NCI-H510A treated with DMSO at 0.1 percent for 48 hours (cell line): ENCODE measurements around the gene CASP14.
"Not testable (repeated sequence)": the region's sequence is repeated elsewhere in the genome, so short reads cannot be mapped to it uniquely, and the experiment has no call there.

Experiments used
- DNase-seq: peaks from one replicate; lab custom pipeline; 2025; lab: John Stamatoyannopoulos, UW

Gene CASP14, protein sequence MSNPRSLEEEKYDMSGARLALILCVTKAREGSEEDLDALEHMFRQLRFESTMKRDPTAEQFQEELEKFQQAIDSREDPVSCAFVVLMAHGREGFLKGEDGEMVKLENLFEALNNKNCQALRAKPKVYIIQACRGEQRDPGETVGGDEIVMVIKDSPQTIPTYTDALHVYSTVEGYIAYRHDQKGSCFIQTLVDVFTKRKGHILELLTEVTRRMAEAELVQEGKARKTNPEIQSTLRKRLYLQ

DNA sequence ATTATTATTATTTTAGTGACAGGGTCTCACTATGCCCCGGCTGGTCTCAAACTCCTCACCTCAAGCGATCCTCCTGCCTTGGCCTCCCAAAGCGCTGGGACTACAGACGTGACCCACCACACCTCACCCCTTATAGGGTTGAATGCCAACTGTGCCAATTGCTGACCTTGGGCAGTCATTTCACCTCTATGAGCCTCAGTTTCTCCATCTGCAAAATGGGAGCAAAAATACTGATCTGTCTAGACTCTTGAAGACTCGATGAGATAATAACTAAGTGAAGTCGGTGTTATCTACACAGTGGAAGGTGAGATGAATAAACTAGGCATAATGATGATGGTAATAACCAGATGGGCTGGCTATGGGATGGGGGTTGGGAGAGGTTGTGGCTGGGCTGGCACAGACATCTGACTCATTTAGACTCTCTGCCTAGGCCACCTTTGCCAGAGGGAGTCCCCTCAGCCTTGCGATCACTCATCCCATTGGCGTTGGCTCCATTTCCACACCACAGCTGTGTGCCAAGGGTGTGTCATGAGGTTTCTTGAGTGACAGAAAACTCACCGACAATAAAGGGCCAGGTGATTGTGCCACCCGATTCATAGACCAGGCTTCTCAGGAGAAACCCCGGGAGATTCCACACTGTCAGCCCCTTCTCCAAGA lies at the start of gene CASP14:
CASP14 (plus strand) TSS at position 596 of the 657 bp plus-strand sequence. CDS start 2,772 bp downstream, outside the sequence.
- no peak for DNase-seq

DNA sequence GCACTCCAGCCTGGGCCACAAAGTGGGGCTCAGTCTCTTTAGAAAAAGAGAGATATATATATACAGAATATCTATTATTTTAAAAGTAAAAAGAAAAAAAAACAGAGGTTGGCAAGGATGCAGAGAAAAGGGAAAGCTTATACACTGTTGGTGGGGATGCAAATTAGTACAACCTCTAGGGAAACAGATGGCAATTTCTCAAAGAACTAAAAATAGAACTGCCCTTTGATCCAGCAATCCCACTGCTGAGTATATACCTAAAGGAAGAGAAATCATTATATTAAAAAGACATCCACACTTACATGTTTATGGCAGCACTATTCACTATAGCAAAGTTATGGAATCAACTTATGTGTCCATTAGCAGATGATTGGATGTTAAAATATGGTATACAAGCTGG lies 41.0 kb upstream of the CASP14 start:
- DNase-seq, result no peak

DNA sequence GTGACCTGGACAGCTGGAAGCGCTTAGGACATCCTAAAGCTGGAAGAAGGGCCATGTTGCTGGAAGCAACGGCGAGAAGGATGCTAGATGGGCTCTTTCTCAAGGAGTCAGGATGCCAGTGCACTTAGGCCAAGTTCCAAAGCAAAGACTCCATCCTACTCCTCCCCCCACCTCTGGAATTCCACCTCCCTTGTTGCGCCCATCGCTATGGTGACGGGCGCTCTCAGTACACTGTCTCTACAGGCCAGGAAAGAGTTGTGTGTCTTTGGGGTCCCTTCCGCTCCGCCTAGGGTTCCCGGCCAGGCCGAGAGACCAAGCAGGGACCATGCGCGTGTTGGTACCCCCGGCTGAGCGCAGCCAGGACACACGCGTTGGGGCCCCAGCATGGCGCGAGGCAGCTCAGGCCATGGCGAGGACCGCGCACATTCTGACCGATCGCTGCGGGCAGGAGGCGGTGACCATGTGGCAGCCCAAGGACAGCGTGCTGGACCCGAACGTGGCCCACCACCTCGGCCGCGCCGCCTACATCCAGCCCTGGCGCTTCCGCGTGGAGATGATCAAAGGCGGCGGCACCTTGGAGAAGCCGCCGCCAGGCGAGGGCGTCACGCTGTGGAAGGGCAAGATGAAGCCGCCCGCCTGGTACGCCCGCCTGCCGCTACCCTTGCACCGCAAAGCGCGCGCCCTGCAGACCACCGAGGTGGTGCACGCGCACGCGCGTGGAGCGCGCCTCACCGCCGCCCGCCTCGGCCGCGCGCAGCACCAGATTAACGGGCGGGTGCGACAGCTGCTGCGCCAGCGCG lies 38.6 kb upstream of the CASP14 start:
- DNase-seq, result no peak

DNA sequence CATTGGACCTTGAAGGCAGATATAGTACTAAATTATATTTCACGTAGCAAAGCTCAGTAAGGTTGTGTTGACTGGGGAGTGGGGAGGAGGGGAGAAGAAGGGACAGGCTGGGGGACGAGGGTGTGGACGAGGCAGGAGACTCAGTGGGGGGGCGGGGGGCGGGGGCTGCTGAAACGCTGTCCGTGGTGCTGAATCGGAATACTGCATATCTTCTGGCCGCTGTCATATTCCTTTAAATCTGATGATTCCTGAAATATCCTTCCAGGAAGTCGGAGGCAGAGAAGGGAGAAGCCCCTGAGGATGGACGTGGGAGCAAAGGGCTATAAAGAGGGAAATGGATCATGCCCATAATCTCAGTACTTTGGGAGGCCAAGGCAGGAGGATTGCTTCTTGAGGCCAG lies 34.7 kb upstream of the CASP14 start:
- no peak for DNase-seq

DNA sequence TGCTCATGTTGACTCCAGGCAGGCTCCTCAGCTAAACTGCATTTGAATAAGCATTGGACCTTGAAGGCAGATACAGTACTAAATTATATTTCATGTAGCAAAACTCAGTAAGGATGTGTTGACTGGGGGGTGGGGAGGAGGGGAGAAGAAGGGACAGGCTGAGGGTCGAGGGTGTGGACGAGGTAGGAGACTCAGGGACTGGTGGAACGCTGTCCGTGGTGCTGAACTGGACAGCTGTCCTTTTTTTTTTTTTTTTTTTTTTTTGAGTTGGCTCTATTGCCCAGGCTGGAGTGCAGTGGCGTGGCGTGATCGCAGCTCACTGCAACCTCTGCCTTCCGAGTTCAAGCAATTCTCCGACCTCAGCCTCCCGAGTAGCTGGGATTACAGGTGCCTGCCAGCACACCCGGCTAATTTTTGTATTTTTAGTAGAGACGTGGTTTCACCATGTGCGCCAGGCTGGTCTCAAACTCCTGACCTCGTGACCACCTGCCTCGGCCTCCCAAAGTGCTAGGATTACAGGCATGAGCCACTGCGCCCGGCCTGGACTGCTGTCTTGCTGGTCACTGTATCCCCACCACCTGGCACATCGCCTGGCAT lies 33.2 kb upstream of the CASP14 start:
- DNase-seq, result no peak

DNA sequence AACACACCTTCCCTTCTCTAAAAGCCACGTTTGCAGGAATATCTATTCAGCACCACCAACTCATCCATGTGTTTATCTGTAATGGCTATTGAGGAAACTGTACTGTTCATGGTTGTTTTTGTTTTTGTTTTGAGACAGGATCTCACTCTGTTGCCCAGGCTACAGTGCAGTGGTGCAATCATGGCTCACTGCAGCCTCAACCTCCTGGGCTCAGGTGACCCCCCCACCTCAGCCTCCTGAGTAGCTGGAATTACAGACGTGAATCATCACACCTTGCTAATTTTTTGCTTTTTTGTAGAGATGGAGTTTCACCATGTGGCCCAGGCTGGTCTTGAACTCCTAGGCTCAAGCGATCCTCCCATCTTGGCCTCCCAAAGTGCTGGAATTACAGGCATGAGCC lies 30.4 kb upstream of the CASP14 start:
- not testable (repeated sequence) for DNase-seq

DNA sequence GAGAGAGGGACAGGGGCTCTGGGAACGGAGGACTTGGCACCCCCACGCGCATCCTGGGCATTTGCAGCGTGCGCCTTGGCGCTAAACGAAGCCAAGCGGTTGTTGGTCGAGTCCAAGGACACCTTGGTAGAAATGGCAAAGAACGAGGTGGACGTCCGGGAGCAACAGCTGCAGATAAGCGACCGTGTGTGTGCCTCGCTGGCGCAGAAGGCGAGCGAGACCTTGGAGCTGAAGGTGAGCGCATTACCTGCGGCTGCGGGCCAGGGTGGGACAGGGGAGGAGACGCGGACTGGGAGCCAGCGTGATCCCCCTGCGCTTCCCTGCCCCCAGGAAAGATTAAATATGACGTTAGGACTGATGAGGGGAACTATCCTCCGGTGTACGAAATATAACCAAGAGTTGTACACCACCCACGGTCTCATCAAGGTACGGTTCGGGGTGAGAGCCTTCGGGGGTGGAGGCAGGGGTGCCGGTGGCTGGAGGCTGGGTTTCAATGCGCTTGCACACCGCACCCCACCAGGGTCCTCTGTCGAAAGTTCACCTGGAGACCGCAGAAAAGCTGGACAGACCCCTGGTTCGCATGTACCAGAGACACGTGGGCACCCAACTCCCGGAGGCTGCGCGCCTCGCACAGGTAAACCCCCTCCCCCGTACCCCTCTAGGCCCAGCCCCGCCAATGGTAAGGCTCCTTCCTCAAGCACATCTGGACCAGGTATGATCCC lies 27.8 kb upstream of the CASP14 start:
- DNase-seq, result no peak

DNA sequence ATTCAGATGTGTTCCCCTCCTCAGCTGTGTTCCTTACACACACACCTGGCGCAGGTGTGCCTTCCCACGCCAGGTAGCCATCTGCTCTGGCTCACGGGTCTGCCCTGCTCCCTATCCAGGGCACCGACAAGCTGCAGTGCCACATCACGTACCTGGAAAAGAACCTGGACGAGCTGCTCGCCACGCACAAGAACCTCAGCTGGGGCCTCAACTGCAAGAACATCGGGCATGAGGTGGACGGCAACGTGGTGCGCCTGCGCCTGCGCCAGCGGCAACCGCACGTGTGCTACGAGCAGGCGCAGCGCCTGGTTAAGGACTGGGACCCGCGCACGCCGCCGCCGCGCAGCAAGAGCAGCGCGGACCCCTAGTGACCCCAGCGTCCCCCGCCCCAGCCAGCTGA lies 26.5 kb upstream of the CASP14 start:
- no peak for DNase-seq

DNA sequence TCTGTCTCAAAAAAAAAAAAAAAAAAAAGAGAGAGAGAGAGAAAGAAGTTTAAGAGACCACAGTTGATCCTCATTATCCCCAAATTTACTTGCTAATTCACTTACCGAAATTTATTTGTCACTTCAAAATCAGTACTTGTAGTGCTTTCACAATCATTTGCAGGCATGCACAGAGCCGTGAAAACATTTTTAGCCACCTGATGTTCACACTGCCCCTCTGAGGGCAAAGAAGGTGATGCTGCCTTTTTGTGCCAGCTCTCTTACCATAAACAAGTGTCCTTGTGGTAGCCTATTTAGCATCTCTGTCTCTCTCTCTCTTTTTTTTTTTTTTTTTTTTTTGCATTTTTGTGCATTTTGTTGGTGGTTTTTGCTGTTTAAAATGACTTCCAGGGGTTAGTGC lies 24.1 kb upstream of the CASP14 start:
- no peak for DNase-seq

DNA sequence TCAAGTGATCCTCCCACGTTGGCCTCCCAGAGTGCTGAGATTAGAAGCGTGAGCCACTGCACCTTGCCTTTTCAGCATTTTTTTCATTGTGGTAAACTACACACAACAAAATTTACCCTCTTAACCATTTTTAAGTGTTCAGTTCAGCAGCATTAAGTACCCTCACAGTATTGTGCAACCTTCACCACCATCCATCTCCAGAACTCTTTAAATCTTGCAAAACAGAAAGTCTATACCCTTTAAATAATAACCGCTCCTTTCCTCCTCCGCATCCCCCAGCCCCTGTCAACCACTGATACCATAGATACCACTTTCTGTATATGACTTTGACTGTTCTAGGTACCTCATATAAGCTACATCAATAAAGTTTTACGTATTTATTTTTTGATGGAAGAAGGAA lies 20.8 kb upstream of the CASP14 start:
- no peak for DNase-seq

DNA sequence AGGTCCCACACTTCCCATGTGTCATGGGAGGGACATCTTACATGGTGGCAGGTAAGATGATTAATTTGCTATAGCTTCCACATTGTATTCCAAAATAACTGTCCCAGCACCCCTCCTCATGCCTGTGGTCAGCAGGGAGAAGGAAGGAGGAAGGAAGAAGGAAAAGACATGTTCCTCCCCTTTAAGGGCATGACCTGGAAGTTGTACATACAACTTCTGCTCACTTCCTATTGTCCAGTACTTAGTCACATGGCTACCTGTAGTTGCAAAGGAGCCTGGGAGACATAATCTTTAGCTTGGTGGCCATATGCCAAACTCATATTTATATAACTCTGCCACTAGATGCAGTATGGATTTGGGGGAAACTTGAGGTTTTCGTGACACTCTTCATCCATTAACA lies 17.6 kb upstream of the CASP14 start:
- DNase-seq, result no peak

DNA sequence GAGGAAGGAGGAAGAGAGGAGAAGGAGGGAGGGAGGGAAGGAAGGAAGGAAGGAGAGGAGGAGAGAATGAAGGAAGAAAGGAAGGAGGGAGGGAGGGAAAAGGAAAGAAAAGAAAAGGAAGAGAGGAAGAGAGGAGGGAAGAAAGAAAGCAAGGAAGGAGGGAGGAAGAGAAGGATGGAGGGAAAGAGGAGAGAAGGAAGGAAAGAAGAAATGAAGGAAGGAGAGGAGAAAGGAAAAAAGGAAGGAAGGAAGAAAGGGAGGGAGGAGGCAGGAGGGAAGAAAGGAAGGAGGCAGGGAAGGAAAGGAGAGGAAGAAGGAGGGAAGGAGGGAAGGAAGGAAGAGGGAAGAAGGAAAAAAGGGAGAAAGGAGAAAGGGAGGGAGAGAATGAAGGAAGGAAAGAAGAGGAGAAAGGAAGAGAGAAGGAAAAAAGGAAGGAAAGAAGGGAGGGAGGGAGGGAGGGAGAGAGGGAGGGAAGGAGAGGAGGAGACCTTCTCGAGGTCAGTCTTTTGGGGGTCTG lies 13.4 kb upstream of the CASP14 start:
- DNase-seq, result no peak

DNA sequence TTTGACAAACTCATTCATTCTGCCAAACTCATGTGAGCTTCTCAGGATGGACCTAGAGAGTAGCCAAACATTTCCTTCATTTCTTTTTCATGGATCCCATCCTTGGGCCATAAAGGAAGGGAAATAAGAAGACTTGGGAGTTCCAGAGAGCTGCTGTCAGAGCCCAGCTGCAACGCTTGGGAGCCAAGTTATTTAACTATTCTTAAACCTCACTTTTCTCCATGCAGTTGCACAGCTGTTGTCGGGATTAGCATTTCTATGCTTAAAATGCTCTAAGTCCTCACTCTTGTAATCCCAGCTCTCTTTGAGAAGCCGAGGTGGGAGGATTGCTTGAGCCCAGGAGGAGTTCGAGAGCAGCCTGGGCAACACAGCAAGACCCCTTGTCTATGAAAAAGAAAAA lies 11.7 kb upstream of the CASP14 start:
- no peak for DNase-seq

DNA sequence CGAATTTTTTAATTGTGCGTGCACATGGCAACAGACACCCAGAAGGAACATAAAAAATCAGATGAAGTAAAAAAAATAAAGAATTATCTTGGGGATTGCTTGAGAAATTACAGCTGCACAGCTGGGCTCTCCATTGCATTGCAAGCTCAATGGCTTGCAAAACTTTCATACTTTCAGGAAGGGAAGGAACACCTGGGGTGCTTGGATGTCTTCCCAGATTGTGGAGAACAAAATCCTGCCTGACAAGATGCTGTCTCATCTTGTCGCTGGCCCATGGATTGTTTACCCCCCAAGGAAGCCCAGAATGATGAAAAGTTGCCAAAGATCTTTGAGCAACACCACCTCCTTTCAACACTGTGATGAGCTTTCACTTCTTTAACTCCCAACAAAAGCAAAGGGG lies 11.0 kb upstream of the CASP14 start:
- DNase-seq, result no peak

DNA sequence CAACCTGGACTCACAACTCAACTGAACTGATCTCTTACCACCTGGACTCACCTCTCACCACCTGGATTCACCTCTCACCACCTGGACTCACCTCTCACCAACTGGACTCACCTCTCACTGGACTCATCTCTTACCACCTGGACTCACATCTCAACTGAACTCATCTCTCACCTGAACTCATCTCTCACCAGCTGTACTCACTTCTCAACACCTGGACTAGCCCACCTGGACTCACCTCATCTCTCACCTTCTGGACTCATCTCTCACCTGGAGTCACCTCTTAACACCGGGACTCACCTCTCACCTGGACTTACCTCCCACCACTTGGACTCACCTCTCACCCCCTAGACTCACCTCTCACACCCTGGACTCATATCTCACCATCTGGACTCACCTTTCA lies 7.3 kb upstream of the CASP14 start:
- no peak for DNase-seq

DNA sequence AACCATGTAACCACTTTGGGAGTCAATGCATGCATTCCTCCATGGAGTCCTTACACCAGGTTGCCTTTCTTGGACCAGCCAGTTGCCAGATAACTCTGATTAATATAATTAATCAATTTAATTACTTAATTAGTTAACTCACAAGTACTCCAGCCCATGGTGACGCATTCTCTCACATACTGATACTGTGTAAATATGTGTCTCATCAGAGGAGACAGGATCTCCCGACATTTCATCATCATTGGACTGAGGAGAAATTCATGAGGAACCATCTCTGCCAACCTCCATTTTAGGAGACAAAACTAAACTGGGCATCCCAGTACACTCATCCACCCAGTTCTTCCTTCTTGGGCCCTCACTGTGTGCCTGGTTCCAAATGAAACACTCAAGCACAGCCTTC lies 6.5 kb upstream of the CASP14 start:
- no peak for DNase-seq

DNA sequence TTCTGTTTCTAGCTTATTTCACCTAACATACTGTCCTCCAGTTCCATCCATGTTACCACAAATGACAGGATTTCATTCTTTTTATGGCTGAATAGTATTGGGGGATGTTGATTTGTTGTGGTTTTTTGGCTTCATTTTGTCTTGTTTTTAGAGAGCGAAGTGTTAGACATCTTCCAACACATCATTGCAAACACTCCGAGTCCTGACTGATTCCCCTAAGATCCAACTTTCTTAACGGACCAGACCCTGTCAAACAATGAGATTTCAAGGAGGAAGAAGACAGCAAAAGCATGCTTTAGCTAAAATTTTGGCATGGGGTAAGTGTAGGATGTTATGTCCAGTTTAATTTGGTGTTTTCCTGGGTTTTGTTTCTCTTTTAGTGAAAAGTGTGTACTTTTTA lies 3.8 kb upstream of the CASP14 start:
- no peak for DNase-seq

DNA sequence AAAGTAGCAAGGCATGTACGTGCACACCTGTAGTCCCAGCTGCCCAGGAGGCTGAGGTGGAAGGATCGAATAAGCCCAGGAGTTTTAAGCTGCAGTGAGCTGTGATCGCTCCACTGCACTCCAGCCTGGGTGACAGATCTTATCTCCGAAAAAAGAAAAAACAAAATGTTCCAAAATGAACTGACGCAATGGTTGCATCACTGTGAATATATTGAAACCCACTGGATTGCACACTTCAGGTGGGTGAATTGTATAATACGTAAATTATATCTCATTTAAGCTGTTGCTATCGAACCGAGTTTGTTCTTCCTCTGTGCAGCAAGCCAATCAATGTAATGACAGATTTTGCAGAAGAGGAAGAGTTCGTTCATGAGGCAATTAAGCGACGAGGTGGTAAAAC lies 1.6 kb upstream of the CASP14 start:
- DNase-seq, result no peak

DNA sequence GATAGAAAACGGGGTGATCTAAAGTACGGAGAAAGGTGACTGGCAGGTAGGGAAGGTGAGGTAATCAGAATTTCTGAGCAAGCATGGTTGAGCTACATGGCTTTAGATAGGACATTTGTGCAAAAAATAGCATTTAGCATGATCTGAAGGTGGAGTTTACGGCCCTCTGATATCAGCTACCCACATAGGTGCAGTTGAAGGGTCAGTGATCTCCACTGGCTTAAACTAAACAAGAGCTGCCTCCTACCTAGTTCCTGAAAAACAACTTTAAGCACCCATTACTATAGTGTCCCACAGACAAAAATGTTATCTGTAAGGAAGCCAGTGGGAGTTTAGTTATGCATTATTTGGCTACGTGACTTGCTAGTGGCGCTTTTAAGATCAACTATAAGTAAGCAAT lies 1.2 kb upstream of the CASP14 start:
- DNase-seq, result no peak

DNA sequence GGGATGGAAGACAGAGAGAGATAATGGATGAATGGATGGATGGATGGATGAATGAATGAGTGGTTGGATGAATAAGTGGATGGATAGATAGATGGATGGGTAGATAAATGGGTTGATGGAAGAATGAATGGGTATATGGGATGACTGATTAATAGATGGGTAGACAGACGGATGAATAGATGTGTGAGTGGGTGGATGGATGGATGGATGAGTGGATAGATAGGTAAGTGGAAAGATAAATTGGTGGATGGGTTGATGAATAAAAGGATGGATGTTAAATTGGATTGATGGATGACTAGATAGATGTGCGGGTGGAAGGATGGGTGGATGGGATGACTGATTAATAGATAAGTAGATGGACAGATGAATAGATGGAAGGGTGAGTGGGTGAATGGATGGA lies 1.4 kb downstream of the CASP14 start:
- no peak for DNase-seq

DNA sequence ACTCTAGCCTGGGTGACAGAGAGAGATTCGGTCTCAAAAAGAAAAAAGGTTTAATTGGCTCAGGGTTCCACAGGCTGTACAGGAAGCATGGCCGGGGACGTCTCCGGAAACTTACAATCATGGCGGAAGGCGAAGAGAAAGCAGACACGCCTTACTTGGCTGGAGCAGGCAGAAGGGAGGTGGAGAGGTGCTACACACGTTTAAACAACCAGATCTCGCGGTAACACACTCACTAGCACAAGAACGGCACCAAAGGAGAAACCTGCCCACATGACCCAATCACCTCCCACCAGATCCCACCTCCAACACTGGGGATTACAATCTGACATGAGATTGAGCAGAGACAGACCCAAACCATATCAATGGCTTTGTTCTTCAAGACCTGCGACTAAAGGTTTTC lies 12.8 kb downstream of the CASP14 start:
- no peak for DNase-seq

DNA sequence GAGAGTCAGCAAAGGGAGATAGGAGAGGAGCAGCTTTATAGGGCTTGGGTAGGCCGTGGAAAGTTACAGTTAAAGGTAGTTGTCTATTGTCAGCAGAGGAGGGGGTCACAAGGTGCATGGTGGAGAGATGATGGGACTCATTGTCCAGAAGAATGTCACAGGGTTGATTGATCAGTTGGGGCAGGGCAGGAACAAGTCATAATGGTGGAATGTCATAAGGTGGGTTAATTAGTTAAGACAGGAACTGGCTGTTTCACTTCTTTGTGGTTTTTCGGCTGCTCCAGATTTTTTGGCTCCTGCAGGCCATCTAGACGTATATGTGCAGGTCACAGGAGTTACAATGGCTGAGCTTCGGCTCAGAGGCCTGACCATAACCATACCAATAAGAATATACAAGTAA lies 21.1 kb downstream of the CASP14 start:
- not testable (repeated sequence) for DNase-seq
